ENCODE data around the gene FGF14.

DNA sequence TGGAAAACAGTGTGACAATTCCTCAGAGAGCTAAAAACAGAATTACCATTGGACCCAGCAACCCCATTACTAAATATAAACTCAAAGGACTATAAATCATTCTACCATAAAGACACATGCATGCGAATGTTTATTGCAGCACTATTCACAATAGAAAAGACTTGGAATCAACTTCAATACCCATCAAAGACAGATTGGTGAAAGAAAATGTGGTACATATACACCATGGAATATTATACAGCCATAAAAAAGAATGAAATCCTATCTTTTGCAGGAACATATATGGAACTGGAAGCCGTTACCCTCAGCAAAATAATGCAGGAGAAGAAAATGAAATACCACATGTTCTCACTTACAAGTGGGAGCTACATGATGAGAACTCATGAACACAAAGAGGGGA lies 20.8 kb upstream of the FGF14 start:
- TF ChIP-seq GATA3 (IDR thresholded peaks at IDR 0.05; ENCODE audit: low read depth, low read length) = no peak
- no peak for TF ChIP-seq GATA2 (IDR thresholded peaks at IDR 0.05; ENCODE audit: low read depth, low read length)
